Measurements from ENCODE around the gene GMCL1.

Gene GMCL1

DNA sequence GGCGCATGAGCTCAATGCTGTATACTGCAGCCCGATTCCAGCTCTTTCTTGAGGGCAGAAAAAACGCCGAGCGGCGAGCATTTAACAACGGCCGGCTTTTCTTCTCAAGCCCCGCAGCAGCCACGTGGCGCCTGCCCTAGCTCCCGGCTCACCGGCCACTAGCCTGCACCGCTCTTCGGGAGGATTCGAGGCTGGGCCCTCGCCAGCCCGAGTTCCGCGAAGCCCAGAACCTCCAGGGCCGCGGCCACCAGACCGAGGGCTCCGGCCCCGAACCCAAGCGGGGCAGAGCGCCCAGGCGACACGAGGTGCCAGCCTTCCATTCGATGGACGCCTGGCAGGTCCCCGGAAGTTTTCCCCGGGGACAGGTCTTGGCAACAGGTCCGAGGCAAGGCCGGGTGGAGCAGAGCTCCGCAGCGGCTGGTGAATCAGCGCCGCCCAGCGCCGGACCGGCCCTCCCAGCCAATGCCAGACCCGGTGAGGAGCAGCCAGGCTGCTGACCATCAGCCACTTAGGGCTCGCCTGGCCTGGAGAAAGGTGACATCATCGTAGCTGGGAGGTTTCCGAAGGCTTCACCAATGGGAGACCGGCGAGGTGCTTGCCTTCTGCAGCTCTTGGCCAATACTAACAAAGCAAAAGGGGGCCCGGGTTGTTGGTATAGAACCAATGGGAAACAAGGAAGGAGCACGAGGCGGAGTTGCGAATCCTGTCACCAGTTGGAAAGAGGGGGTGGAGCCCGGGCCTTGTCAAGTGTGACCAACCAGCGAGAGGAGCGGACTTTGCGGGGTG is 84.9 kb downstream of the GMCL1 start:
- Histone ChIP-seq H3K27ac (ENCODE audit: low read length) (peak overlapping the region; percentile 93), H3K4me2 (ENCODE audit: insufficient read depth, low read length) (peak overlapping the region; percentile 96), H3K9ac (ENCODE audit: low read depth, low read length) (peak overlapping the region; percentile 98), H4K20me1 (ENCODE audit: insufficient read depth, low read length) (no peaks in the 10 kb centered on the region), H3K4me3 (ENCODE audit: low read depth in 1 of 2, low read length in 2 of 2) (peak overlapping the region; percentile 91 to 96), H3K27me3 (ENCODE audit: insufficient read depth, low read length, poor library complexity) (no peaks in the 10 kb centered on the region), H3K36me3 (ENCODE audit: insufficient read depth, low read length) (peaks cover 23% of the 10 kb centered on the region), H3K79me2 (ENCODE audit: insufficient read depth, low read length) (peaks cover 32% of the 10 kb centered on the region), H2AFZ (ENCODE audit: low read depth, low read length) (peak overlapping the region; percentile 90), H3K4me1 (ENCODE audit: insufficient read depth, low read length) (peaks cover 34% of the 10 kb centered on the region), H3K9me3 (ENCODE audit: insufficient read depth, low read length, severe bottlenecking) (no peaks in the 10 kb centered on the region)
- TF ChIP-seq EZH2 (IDR thresholded peaks at IDR 0.05; ENCODE audit: borderline replicate concordance, low read depth, low read length, severe bottlenecking), result no peak
- TF ChIP-seq, protein P1, sequence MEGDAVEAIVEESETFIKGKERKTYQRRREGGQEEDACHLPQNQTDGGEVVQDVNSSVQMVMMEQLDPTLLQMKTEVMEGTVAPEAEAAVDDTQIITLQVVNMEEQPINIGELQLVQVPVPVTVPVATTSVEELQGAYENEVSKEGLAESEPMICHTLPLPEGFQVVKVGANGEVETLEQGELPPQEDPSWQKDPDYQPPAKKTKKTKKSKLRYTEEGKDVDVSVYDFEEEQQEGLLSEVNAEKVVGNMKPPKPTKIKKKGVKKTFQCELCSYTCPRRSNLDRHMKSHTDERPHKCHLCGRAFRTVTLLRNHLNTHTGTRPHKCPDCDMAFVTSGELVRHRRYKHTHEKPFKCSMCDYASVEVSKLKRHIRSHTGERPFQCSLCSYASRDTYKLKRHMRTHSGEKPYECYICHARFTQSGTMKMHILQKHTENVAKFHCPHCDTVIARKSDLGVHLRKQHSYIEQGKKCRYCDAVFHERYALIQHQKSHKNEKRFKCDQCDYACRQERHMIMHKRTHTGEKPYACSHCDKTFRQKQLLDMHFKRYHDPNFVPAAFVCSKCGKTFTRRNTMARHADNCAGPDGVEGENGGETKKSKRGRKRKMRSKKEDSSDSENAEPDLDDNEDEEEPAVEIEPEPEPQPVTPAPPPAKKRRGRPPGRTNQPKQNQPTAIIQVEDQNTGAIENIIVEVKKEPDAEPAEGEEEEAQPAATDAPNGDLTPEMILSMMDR (IDR thresholded peaks at IDR 0.05; ENCODE audit: borderline replicate concordance, extremely low read depth, low read length, poor library complexity, severe bottlenecking), result peak; percentile 7
- ATAC-seq (ENCODE audit: insufficient read depth, low read depth) (peak; percentile 91), DNase-seq (peak; percentile 100)

DNA sequence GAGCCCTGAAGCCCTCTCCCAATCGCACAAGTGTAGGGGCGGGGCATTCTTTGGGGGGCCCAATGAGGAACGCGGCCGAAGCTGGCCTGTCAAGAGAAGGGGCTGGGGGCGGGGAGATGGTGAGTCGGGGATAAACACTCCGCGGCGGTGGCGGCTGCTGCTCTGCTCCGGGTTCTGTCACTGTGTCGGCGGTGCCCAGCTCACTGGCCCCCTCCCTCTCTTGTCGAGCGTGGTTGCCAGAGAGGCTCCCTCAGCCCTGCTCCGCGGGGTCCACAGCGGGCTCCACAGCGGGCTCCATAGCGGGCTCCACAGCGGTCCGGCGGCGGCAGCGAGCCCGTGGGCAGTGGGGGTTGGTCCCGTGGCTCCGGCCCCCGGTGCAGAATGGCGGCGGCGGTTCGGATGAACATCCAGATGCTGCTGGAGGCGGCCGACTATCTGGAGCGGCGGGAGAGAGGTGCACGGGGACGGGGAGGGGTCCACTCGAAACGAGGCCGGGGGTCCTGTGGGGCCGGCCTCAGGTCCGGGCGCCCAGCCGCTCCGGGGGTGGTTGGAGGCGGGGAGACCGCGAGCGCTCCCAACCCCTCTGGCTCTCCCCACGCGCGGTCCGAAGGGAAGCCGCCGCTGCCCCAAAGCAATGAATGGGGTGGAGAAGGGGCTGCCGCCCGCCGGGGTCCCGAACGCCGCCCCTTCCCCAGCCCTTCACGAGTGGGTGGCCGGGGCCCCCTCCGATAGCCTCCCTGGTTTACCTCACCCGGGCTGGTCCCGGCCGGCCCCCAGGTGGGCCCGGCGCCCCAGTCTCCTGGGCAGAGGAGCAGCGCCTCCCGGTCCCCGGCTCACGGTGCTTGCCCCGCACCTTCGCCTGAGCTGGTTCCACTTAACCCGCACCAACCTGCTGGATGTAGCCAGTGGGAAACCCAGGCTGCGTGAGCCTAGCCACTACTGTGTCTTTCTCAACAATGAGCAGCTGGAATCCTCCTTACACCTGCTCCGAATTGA is 85.8 kb downstream of the GMCL1 start, which contains the start of gene MXD1:
Gene MXD1, plus strand, starts transcription at position 160 of the 996 bp plus-strand sequence. Its CDS starts 222 bp downstream, at position 382.
- ATAC-seq (ENCODE audit: insufficient read depth, low read depth), result no peak
- H3K79me2 ChIP-seq (ENCODE audit: insufficient read depth, low read length), result peaks cover 32% of the 10 kb centered on the region
- H3K9ac ChIP-seq (ENCODE audit: low read depth, low read length), result peak within 1 kb of the TSS; percentile 98
- peak within 1 kb of the TSS; percentile 93 to 96 for H3K4me3 ChIP-seq (ENCODE audit: low read depth in 1 of 2, low read length in 2 of 2)
- H3K27me3 ChIP-seq (ENCODE audit: insufficient read depth, low read length, poor library complexity), result no peaks in the 10 kb centered on the region
- TF ChIP-seq EZH2 (IDR thresholded peaks at IDR 0.05; ENCODE audit: borderline replicate concordance, low read depth, low read length, severe bottlenecking), result no peak
- TF ChIP-seq, protein P1 (IDR thresholded peaks at IDR 0.05; ENCODE audit: borderline replicate concordance, extremely low read depth, low read length, poor library complexity, severe bottlenecking), result no peak
- no peaks in the 10 kb centered on the region for H3K9me3 ChIP-seq (ENCODE audit: insufficient read depth, low read length, severe bottlenecking)
- peak; percentile 24 for DNase-seq
- H3K27ac ChIP-seq (ENCODE audit: low read length), result peak within 1 kb of the TSS; percentile 93
- H3K4me1 ChIP-seq (ENCODE audit: insufficient read depth, low read length), result peaks cover 34% of the 10 kb centered on the region
- H4K20me1 ChIP-seq (ENCODE audit: insufficient read depth, low read length), result no peaks in the 10 kb centered on the region
- peaks cover 16% of the 10 kb centered on the region for H3K36me3 ChIP-seq (ENCODE audit: insufficient read depth, low read length)
- H3K4me2 ChIP-seq (ENCODE audit: insufficient read depth, low read length), result peak within 1 kb of the TSS; percentile 96
- H2AFZ ChIP-seq (ENCODE audit: low read depth, low read length), result peak within 1 kb of the TSS; percentile 90

DNA sequence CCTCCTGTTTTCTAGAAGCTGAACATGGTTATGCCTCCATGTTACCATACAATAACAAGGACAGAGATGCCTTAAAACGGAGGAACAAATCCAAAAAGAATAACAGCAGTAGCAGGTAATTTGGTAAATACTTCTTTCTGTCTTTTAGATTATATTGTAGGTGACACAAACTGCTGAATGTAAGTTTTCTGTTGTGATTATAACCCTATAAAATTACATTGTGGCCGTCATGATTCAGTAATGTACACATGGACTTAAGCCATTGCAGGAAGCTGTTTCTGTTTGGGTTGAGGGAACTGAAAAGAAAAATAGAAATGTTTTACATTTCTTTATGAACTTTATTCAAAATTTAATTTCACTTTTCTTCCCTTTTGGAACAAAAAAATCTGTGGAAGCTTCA is 86.6 kb downstream of the GMCL1 start:
- TF ChIP-seq, protein P1 (IDR thresholded peaks at IDR 0.05; ENCODE audit: borderline replicate concordance, extremely low read depth, low read length, poor library complexity, severe bottlenecking), result no peak
- TF ChIP-seq EZH2 (IDR thresholded peaks at IDR 0.05; ENCODE audit: borderline replicate concordance, low read depth, low read length, severe bottlenecking), result no peak
- Histone ChIP-seq H3K4me1 (ENCODE audit: insufficient read depth, low read length) (peaks cover 34% of the 10 kb centered on the region), H3K79me2 (ENCODE audit: insufficient read depth, low read length) (peaks cover 32% of the 10 kb centered on the region), H3K36me3 (ENCODE audit: insufficient read depth, low read length) (peaks cover 25% of the 10 kb centered on the region), H3K27me3 (ENCODE audit: insufficient read depth, low read length, poor library complexity) (no peaks in the 10 kb centered on the region), H3K9ac (ENCODE audit: low read depth, low read length) (peak overlapping the region; percentile 88), H3K27ac (ENCODE audit: low read length) (no peak overlapping the region; the same call in 1 of the 2 replicates), H4K20me1 (ENCODE audit: insufficient read depth, low read length) (no peaks in the 10 kb centered on the region), H2AFZ (ENCODE audit: low read depth, low read length) (peak overlapping the region; percentile 86; the same call in 1 of the 2 replicates), H3K4me2 (ENCODE audit: insufficient read depth, low read length) (peak overlapping the region; percentile 96), H3K4me3 (ENCODE audit: low read depth in 1 of 2, low read length in 2 of 2) (peak overlapping the region; percentile 93 to 96), H3K9me3 (ENCODE audit: insufficient read depth, low read length, severe bottlenecking) (no peaks in the 10 kb centered on the region)
- no peak for ATAC-seq (ENCODE audit: insufficient read depth, low read depth)
- no peak for DNase-seq

All from DND-41 (cell line).